GM18505 (cell line): ENCODE data around the gene CDHR3.

Experiments
- ATAC-seq: cut with Tn5 transposase; IDR thresholded peaks from one replicate; pipeline ENCODE4 v1.9.1; 2021; ENCODE audit not compliant: unreplicated experiment
- POLR2A ChIP-seq: IDR thresholded peaks from 4 replicates; pipeline ENCODE4 v1.6.1; 2011; ENCODE audit warnings: borderline replicate concordance; ENCODE audit not compliant: insufficient read depth, insufficient read length; ENCODE audit errors: extremely low read depth

The CDHR3 gene

DNA sequence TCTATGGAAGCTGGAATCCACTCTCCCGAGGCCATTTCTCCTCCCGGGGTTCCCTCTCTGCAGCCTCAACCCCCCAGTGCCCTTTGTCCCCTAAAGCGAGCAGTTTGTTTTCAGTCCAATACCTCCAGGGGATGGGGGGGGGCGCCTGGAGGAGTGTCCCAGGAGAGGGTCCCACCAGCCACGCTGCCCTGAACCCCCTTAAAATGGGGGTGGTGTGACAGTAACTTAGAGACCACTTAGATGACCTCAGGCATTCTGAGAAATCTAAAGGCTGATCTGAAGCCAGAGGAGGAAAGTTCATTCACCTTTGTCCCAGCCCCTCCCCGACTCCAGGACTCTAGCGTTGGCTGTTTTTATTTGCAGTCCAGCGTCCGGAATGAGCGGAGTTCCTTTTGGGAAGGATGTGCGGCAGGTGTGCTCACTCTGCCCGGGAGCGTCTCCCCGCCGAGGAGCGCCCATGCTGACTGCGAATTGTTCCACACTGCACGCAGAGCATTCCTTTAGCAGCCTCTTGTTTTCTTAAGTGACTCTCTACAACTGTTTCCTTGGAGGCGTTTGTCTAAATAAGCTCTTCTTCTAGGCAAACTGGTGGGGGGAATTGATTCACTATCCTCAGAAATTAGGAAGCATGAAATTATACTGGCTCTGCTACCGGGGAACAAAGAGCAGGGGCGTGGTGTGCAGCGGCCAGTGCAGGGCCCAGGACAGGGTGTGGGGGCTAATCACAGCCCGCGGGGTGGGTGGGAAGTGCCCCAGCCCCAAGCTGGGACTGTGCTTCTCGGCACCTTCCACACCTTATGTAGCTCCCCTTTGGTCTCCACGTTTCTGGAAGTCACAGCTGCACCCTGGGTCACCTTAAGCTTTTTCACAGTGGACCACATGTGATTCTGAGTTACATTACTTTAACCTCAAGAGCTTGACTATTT is 102.8 kb downstream of the CDHR3 start:
- TF ChIP-seq POLR2A: no peak
- no peak for ATAC-seq

DNA sequence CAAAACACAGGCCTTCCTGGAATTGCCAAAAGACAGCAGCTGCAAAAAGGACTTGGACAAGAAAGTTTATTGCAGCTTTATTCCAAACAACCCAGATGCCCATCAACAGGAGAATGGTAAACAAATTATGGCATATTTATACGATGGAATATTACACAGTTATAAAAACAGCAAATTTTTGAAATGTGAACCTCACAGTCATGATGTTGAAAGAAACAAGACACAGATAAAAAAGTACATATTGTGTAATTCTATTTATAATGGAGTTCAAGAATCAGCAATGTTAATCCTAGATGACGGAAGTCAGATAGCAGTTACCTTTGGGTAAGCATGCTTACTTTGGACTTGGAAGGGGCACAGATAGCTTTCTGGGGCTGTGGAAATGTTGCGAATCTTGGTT is 104.6 kb downstream of the CDHR3 start:
- TF ChIP-seq POLR2A: no peak
- no peak for ATAC-seq

DNA sequence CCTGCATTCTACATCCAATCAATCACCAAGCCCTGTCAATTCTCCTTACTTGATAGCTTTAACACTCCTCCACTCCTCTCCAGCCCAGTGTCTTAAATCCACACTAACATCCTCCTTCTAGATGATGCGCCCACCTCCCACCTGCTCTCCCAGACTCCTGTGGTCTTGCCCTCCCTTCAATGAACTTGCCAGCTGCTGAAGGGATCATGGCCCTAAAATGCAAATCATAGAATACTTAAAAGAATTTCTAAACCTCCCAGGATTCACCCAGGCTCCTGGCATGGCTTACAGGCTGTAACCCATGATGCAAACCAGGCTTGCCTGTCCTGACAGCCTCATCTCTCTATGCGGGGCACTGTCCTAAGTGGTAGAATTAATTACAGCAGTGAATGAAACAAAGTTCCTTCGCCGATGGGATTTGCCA is 105.5 kb downstream of the CDHR3 start:
- no peak for TF ChIP-seq POLR2A
- no peak for ATAC-seq

DNA sequence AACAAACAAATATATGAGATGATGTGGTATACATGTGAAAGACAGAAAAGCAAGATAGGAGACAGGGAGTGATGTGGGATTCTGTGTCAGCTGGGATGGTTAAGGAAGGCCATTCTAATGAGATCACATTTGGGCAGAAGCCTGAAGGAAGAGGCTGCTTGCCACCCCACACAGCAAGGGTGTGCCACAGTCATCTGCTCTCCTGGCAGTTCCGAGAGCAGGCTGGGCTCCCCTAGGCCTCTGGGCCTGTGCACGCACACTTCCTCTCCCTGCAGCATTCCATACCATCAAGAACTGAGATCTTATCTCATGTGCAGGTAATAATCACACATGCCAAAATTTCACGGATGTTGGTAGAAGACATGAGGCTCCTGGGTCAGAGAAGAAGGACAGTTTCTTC is 105.9 kb downstream of the CDHR3 start:
- no peak for ATAC-seq
- no peak for TF ChIP-seq POLR2A

DNA sequence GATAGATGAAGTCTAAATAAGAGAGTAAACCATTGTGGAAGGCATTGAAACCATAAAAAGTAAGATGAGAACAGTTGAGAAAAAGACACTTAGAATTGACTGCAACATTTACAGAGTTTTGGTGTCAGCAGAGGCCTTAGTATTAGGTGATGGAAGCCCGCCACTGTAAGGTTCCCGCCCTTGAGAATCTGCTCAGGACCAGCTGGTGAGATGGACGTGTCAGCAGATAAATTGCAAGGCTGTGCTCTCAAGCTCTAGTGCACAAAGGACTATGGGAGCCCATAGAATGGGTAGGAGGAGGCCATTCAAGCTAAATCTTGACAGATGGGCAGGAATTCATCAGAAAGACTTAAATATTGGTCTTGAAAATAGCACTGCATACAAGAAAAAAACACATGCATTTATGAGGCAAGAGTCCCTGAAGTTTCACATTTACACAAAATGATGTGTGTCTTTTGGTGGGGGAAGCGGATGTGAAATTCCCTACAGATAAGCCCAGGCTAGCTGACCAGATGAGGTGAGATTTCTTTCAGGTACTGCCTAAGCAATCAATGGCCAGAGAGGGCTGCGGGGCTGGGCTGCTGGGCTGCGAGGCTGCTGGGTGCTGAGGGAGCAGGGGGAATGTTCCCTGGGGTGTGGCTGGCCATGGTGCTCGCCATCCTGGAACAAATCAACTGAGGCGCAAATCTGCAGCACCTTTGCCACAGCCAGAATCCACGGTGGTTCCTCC is 106.6 kb downstream of the CDHR3 start:
- TF ChIP-seq POLR2A: no peak
- no peak for ATAC-seq

DNA sequence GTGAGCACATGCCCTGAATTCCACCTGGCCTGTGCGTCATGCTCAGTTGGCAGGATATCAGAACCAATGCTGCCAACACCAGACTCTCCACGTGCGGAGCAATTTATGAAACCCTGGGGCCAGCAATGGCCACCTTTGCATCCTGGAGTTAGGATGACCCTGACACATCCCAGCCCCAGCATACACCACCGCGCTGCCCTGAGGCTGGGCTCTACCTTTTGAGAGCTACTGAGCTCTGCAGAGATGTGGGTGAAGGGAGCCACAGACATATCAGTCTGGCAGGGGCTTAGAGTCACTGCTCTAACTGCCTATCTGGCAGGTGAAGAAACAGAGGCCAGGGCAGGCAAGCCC is 107.1 kb downstream of the CDHR3 start:
- ATAC-seq: no peak
- TF ChIP-seq POLR2A: no peak

DNA sequence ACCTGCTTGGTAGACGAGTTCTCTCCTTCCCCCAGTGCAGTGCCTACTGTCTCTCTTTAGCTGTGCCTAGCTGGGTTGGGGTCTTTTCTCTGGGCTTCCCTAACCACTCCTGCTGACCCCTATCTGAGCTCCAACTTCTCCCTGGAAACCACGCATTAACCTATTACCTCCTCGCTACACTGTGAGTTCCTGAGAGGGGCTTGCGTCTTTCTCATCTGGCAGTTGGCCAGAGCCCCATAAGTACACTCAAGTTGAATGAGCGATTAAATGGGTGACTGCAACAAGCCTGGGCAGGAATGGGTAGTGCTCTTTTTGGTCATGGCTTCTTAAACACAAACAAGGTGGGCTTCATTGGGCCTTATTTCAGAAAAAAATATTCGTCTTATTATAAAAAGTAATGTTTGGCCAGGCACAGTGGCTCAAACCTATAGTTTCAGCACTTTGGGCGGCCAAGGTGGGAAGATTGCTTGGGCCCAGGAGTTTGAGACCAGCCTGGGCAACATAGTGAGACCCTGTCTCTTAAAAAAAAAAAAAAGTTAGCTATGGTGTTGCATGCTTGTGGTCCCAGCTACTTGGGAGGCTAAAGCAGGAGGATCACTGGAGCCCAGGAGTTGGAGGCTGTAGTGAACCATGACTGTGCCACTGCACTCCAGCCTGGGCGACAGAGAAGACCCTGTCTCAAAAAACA is 107.6 kb downstream of the CDHR3 start:
- ATAC-seq: no peak
- no peak for TF ChIP-seq POLR2A

DNA sequence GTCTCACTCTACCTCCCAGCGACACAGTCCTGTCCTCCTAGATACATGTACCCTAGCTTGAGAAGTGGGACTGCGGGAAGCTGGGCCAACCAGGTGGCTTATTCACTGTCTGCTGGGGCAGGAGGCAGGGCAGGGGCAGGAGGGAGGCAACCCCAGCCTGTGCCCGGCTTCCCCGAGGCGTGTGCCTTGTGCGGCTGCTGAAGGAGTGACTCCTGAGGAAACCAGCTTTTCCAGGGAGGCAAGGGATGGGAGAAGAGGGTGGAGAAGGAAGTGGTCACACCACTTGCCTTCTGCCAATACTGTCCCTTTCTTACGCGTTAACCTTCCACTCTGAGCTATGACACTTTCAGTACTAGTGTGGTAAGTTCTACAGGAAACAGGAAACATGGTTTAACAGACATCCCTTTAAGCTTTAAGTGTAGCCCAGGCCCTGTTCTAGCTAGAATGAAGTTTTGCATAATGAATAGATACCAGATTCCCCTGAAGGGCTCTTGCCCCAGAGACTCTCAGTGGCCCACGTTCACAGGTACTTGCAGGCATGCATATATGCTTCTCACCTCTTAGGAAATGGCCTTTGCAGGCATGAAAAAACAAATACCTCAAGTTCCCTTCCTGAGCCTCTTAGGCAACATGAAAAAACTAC is 108.4 kb downstream of the CDHR3 start:
- TF ChIP-seq POLR2A: peak; percentile 45
- peak; percentile 89 for ATAC-seq

DNA sequence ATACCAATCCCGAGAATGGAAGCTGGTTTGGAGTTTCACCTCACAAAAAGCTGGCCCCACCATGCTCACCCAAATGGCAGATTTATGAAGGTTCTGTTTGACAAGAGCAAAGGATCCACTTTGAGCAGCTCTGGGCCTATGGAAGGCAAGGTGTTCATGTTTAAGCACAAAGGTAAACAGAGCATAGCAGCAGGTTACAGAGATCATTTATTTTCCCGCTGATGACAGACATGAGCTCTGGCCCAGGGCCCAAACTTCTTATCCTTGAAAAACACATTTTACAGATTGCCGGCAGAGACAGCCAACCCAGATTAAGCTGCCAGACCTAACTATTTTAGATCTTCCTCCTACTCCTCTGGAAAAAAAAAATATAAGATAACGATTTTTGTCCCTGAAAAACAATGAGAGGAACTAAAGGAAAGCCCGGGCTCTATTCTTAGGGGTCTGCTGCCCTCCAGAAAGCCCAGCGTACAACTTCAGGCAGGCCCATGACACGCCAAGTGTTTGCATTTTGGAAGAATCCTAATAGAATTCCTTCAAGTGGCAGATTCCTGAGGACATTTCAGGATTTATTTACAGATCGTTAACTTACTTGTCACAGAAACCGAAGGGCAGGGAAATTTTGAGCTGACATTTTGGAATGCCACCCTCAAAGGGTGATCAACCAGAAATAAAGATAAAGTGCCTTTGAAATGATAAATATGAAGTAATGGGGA is 109.1 kb downstream of the CDHR3 start:
- ATAC-seq: peak; percentile 6
- no peak for TF ChIP-seq POLR2A

DNA sequence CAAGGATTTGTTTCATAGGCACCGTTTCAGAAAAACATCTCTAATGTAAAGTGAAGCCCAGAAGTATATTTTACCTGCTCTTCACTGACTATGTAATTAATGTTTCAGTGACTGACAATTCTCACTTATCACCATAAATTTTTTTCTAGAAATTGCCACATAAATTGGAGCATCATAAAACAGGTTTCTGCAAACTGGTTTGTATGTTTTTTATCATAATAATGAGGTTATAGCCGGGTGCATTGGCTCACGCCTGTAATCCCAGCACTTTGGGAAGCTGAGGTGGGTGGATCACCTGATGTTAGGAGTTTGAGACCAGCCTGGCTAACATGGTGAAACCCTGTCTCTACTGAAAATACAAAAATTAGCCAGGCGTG is 109.6 kb downstream of the CDHR3 start:
- TF ChIP-seq POLR2A: no peak
- ATAC-seq: no peak

DNA sequence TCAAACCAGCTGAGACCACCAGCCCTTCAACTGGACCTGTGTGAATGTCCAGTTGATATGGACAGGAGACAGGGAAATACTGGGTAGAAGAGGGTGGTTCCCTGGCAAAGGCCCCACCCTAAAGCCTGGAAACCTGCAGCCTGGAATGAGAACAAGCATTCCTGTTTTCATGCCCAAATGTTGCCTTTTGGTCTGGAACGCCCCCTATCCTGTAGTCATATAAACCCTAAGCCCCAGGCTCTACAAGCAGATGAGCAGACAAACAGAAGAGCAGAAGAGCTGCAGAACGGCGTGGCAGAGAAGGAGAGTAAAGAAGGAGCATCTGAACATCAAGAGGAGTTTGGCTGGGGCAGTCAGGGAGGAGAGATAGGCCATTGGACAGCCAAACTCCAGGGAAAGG is 110.6 kb downstream of the CDHR3 start:
- no peak for TF ChIP-seq POLR2A

DNA sequence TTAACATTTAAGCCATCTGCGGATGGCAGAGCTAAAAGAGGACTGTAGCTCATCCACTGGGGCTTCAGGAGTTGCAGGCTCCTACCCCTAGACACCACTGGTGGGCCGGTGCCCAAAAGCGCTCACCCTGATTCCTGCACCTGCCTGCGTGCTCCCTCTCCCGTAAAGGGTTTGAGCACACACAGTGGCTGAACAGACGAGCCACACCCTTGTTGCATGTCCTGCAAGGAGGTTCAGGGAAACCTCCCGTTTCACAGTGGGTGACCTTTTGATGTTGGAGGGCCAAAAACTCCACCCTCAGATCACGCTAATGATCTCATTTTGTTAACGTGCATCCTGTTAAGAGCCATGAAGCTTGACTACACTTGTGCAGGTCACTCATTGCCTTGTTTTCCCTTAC is 111.2 kb downstream of the CDHR3 start:
- ATAC-seq: no peak
- no peak for TF ChIP-seq POLR2A

More for the DNA sequence above, 110.6 kb downstream of the CDHR3 start:
- ATAC-seq: no peak
